Lung (tissue), 12 donors: ENCODE data around the gene LARP4B. TPM values are rescaled to one million over a fixed set of nuclear protein-coding genes. Genes with fewer than 3 reads are reported as not detected.

Source experiments
- ATAC-seq: fragments of 200-7000 bp; cut with Tn5 transposase; one replicate; pipeline ENCODE4 v1.9.1; 2020; ENCODE audit warnings: moderate number of reproducible peaks; ENCODE audit not compliant: insufficient read depth, low FRiP score
- DNase-seq, 3 donors: peaks; one replicate each; pipeline ENCODE4 v3.0.0-alpha.2; 2013 to 2017
- H3K27ac ChIP-seq, 2 donors: one replicate each; pipeline ENCODE4 v1.5.1; 2013; ENCODE audit warnings: mild to moderate bottlenecking in 2 of 2, moderate library complexity in 2 of 2, control low read depth in 1 of 2, inconsistent platforms in 1 of 2, low read depth in 1 of 2, low read length in 1 of 2
- H3K27me3 ChIP-seq, 3 donors: one replicate each; pipeline ENCODE4 v1.5.1; 2013; ENCODE audit warnings: low read length in 2 of 3; ENCODE audit not compliant: control insufficient read depth in 3 of 3, insufficient read depth in 3 of 3
- H3K36me3 ChIP-seq, 4 donors: one replicate each; pipeline ENCODE4 v1.5.1; 2013; ENCODE audit warnings: low read length in 4 of 4, mild to moderate bottlenecking in 1 of 4, moderate library complexity in 1 of 4; ENCODE audit not compliant: control insufficient read depth in 4 of 4, insufficient read depth in 4 of 4
- H3K4me1 ChIP-seq, 5 donors: one replicate each; pipeline ENCODE4 v1.5.1; 2013; ENCODE audit warnings: low read length in 5 of 5, mild to moderate bottlenecking in 2 of 5, moderate library complexity in 1 of 5; ENCODE audit not compliant: control insufficient read depth in 5 of 5, insufficient read depth in 5 of 5
- H3K4me3 ChIP-seq: one replicate; pipeline ENCODE4 v1.5.1; 2013; ENCODE audit warnings: mild to moderate bottlenecking, control low read depth, moderate library complexity
- H3K9ac ChIP-seq, 2 donors: one replicate each; pipeline ENCODE4 v1.5.1; 2013; ENCODE audit warnings: low read length in 2 of 2, control low read depth in 1 of 2; ENCODE audit not compliant: insufficient read depth in 1 of 2
- H3K9me3 ChIP-seq, 4 donors: one replicate each; pipeline ENCODE4 v1.5.1; 2013; ENCODE audit warnings: low read length in 3 of 4, mild to moderate bottlenecking in 1 of 4, moderate library complexity in 1 of 4; ENCODE audit not compliant: control insufficient read depth in 4 of 4, insufficient read depth in 3 of 4
- CTCF ChIP-seq: IDR thresholded peaks from 2 replicates; pipeline ENCODE4 v1.5.1; 2012; ENCODE audit warnings: mild to moderate bottlenecking; ENCODE audit errors: control extremely low read depth, extremely low read depth
- WGBS, 2 donors: extraction: QIAGEN DNeasy Blood & Tissue Kit; methylation state at CpG; one replicate each; pipeline ENCODE4 v1.1.7; 2013; 5-methylcytosine and 5-hydroxymethylcytosine counted together
- polyA plus RNA-seq, 2 donors: library from polyadenylated mRNA; stranded (reverse); fragments of 200-250 nt; gene quantifications; one replicate each; pipeline ENCODE4 v1.2.1, GENCODE V29; 2013
- total RNA-seq, 2 donors: library from RNA; depleted of rRNA in 1 of 2; stranded (reverse); fragments of >200 nt in 1 of 2; gene quantifications; one replicate each; pipeline ENCODE4 v1.2.1, GENCODE V29; 2014 to 2021
- donor health status: control.
- donor health status: control.
- donor health status: Bipolar disorder and iron deficiency.
- donor health status: healthy.
- donor health status: DM: yes; HTN: yes; CAD: no.

LARP4B gene
- total and polyA plus RNA-seq, 4 donors, result 24.7 to 133 (median 66.9) TPM

DNA sequence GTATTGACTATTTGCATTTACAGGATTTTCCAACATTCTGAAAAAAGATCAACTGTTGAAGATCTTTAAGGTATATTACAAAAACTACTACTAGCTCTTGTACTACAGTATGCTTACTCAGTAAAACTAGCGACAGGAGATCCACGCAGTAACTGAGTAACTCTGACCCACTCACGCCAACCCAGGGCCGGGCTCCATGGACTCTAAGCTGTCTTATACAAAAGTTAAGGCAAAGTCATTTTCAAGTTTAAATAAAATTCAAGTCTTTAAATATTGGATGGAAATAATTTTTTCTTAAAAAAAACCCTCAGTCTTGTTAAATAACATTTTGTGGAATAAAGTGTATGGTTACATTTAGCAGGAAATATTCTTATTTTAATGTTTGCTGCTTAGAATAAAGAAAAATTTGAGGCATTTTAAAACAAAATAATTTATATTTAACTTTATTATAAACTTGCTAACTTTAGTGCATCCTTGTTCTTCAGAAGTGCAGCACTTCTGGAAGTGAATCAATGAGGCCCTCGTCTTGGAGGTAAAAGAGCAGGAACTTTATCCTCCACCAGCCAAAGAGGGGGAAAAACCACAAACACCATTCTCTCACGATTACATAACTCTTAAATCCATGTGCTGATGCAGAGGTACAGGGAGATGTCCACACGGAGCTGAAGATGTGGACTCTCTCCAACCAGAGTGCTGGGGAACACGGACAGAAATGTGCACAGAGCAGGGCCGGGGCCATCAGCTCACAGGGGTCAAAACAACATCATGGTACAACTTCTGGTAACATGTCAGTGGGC, 119.9 kb downstream of the LARP4B start:
- DNase-seq (no peak), ATAC-seq (no peak)
- Histone ChIP-seq H3K36me3 (peaks cover 12 to 62% (median 30%) of the 10 kb centered on the region in 4 donors), H3K9ac (no peak overlapping the region), H3K27me3 (no peaks in the 10 kb centered on the region), H3K4me3 (no peak overlapping the region), H3K27ac (no peak overlapping the region), H3K9me3 (no peaks in the 10 kb centered on the region), H3K4me1 (no peaks in the 10 kb centered on the region)
- WGBS, 2 donors, result 74 to 76% methylated on average over 9 of the region's 9 CpGs
- TF ChIP-seq CTCF, result no peak

- DNase-seq, result peak; percentile 49 to 55 (median 53)
- 85% methylated on average over 16 of the region's 16 CpGs for WGBS, 2 donors
- peaks cover 11 to 62% (median 24%) of the 10 kb centered on the region in 4 donors for H3K36me3 ChIP-seq
Observed at GRCh38 chr10:810351-810846, 121.1 kb downstream of the LARP4B start.

DNA sequence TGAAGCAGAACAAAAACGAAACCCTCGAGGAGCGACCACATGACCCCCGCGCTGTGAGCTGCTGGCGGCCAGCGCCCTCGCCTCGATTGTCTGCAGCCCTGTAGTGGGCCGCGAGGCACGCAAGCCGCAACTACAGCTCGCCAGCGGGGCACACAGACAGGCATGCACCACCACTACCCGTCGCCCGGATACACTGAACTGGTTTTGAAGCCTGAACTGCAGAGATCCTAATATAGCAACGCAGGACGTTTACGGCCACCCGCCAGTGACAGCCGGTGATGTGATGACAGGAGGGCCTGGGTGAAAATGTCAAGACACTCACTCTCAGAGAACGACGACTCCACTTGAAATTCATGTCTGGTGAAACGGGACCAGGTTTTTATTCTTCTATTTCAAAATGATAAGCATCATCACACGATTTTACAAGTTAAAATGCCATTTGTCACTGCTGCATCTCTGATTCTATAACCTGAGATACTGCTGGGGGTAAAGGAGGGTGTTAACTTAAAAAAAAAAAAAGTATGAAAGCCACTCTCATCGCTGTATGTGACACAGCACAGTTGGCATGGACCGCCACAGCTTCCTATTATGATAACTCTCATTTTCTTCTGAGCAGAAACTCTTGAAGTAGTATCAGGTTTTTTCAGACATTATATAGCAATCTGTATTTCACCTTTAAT, 121.7 kb downstream of the LARP4B start:
- Histone ChIP-seq H3K4me1 (peaks cover 0 to 6% (median 0%) of the 10 kb centered on the region in 5 donors), H3K36me3 (peaks cover 9 to 60% (median 21%) of the 10 kb centered on the region in 4 donors), H3K4me3 (no peak overlapping the region), H3K9ac (no peak overlapping the region), H3K9me3 (no peaks in the 10 kb centered on the region), H3K27me3 (no peaks in the 10 kb centered on the region), H3K27ac (no peak overlapping the region)
- no peak for ATAC-seq
- no peak for TF ChIP-seq CTCF
- WGBS, 2 donors, result 95 to 97% methylated on average over 29 of the region's 29 CpGs
- DNase-seq, result no peak

More at GRCh38 chr10:810351-810846, 121.1 kb downstream of the LARP4B start:
- no peak overlapping the region for H3K4me3 ChIP-seq
- H3K27ac ChIP-seq, result no peak overlapping the region
- no peak for TF ChIP-seq CTCF
- no peak for ATAC-seq
- H3K27me3 ChIP-seq, result no peaks in the 10 kb centered on the region
- peaks cover 0 to under 1% (median 0%) of the 10 kb centered on the region in 5 donors for H3K4me1 ChIP-seq
- H3K9me3 ChIP-seq, result no peaks in the 10 kb centered on the region
- H3K9ac ChIP-seq, result no peak overlapping the region
